WTC11 (cell line): ENCODE measurements around the gene STK10. TPM values are rescaled to one million over a fixed set of nuclear protein-coding genes. Genes with fewer than 3 reads are reported as not detected.
A peak's percentile ranks its signal among the peaks of the same experiment; 100 is the strongest.

Source experiments
- ATAC-seq: fragments of 200-7000 bp; cut with Tn5 transposase; 2 replicates; pipeline ENCODE4 v1.10.0; 2021; ENCODE audit warnings: mild to moderate bottlenecking, moderate library complexity
- CTCF ChIA-PET: fragments of 300-600 bp; sonication (Branson Sonifier 250); formaldehyde crosslinking; loops from one replicate; lab custom pipeline; 2021; ENCODE audit warnings: antibody characterized with exemption; lab: Charles Lee
- POLR2A ChIA-PET: fragments of 350-600 bp; sonication (Branson Sonifier 250); formaldehyde crosslinking; loops from one replicate; lab custom pipeline; 2021; ENCODE audit warnings: antibody characterized with exemption; lab: Charles Lee
- DNase-seq: peaks from one replicate; pipeline ENCODE4 v3.0.0; 2021; ENCODE audit warnings: low spot score
- H3K27ac Mint-ChIP-seq: 2 replicates; pipeline ENCODE4 v1.8.0; 2021; ENCODE audit warnings: mixed read lengths
- H3K27me3 Mint-ChIP-seq: 2 replicates; pipeline ENCODE4 v1.8.0; 2021; ENCODE audit warnings: low read depth, mild to moderate bottlenecking, moderate library complexity, mixed read lengths
- H3K36me3 Mint-ChIP-seq: 2 replicates; pipeline ENCODE4 v1.8.0; 2021; ENCODE audit warnings: mixed read lengths
- H3K4me1 Mint-ChIP-seq: 2 replicates; pipeline ENCODE4 v1.8.0; 2022; ENCODE audit warnings: mixed read lengths
- H3K4me3 Mint-ChIP-seq: 2 replicates; pipeline ENCODE4 v1.8.0; 2021; ENCODE audit warnings: mild to moderate bottlenecking, moderate library complexity, mixed read lengths
- H3K9me3 Mint-ChIP-seq: 2 replicates; pipeline ENCODE4 v1.8.0; 2021; ENCODE audit warnings: mixed read lengths
- ETV6 ChIP-seq: sonication (generic); formaldehyde crosslinking; IDR thresholded peaks from 2 replicates; pipeline ENCODE4 v1.8.1; 2022; ENCODE audit warnings: mild to moderate bottlenecking, missing genetic modification reagents
- GRHL2 ChIP-seq: fragments of 250-450 bp; sonication (Bioruptor Pico); IDR thresholded peaks from 2 replicates; pipeline ENCODE4 v1.8.0; 2022; ENCODE audit warnings: mild to moderate bottlenecking, moderate library complexity; ENCODE audit not compliant: insufficient replicate concordance, severe bottlenecking
- HMGA2 ChIP-seq: fragments of 250-450 bp; sonication (Bioruptor Pico); IDR thresholded peaks from 2 replicates; pipeline ENCODE4 v1.4.0; 2021; ENCODE audit warnings: mild to moderate bottlenecking, moderate library complexity
- NFATC4 ChIP-seq: fragments of 250-450 bp; sonication (Bioruptor Pico); IDR thresholded peaks from 2 replicates; pipeline ENCODE4 v1.9.0; 2021; ENCODE audit warnings: mild to moderate bottlenecking
- NFE2L1 ChIP-seq: sonication (generic); formaldehyde crosslinking; IDR thresholded peaks from 2 replicates; pipeline ENCODE4 v1.8.1; 2023; ENCODE audit warnings: missing genetic modification reagents
- NR3C1 ChIP-seq: sonication (generic); formaldehyde crosslinking; conservative IDR thresholded peaks from 2 replicates; pipeline ENCODE4 v1.8.1; 2023; ENCODE audit warnings: low read depth, mild to moderate bottlenecking, missing genetic modification reagents
- OVOL2 ChIP-seq: fragments of 250-450 bp; sonication (Bioruptor Pico); IDR thresholded peaks from 2 replicates; pipeline ENCODE4 v1.9.0; 2021; ENCODE audit warnings: mild to moderate bottlenecking, borderline replicate concordance
- SP1 ChIP-seq: sonication (generic); formaldehyde crosslinking; conservative IDR thresholded peaks from 2 replicates; pipeline ENCODE4 v1.8.1; 2022; ENCODE audit warnings: missing genetic modification reagents
- total RNA-seq: library from RNA; stranded (reverse); gene quantifications from 3 replicates; pipeline ENCODE4 v1.2.3, GENCODE V29; 2021
- TF ChIP-seq, protein P1 (sequence below): sonication (generic); formaldehyde crosslinking; IDR thresholded peaks from 2 replicates; pipeline ENCODE4 v1.8.0; 2022; ENCODE audit warnings: mild to moderate bottlenecking, missing genetic modification reagents
- TF ChIP-seq, protein P2 (sequence below): fragments of 250-450 bp; sonication (Bioruptor Pico); IDR thresholded peaks from 2 replicates; pipeline ENCODE4 v2.1.2; 2022; ENCODE audit warnings: mild to moderate bottlenecking, moderate library complexity
- TF ChIP-seq, protein P3 (sequence below): sonication (generic); formaldehyde crosslinking; IDR thresholded peaks from 2 replicates; pipeline ENCODE4 v1.8.0; 2022; ENCODE audit warnings: missing genetic modification reagents
- TF ChIP-seq, protein P4 (sequence below): sonication (generic); formaldehyde crosslinking; IDR thresholded peaks from 2 replicates; pipeline ENCODE4 v1.8.0; 2023; ENCODE audit warnings: missing genetic modification reagents
- TF ChIP-seq, protein P5 (sequence below): sonication (generic); formaldehyde crosslinking; IDR thresholded peaks from 2 replicates; pipeline ENCODE4 v1.8.1; 2022; ENCODE audit warnings: low read depth, mild to moderate bottlenecking, moderate library complexity, missing genetic modification reagents, borderline replicate concordance
- TF ChIP-seq, protein P6 (sequence below): fragments of 250-450 bp; sonication (Bioruptor Pico); IDR thresholded peaks from 2 replicates; pipeline ENCODE4 v1.9.0; 2021; ENCODE audit warnings: mild to moderate bottlenecking
- TF ChIP-seq, protein P7 (sequence below): sonication (generic); formaldehyde crosslinking; IDR thresholded peaks from 2 replicates; pipeline ENCODE4 v1.8.1; 2023; ENCODE audit warnings: mild to moderate bottlenecking, moderate library complexity, missing genetic modification reagents
- TF ChIP-seq, protein P8 (sequence below): fragments of 250-450 bp; sonication (Bioruptor Pico); conservative IDR thresholded peaks from 2 replicates; pipeline ENCODE4 v1.9.0; 2021; ENCODE audit warnings: mild to moderate bottlenecking
- TF ChIP-seq, protein P9 (sequence below): sonication (generic); formaldehyde crosslinking; IDR thresholded peaks from 2 replicates; pipeline ENCODE4 v1.8.1; 2023; ENCODE audit warnings: mild to moderate bottlenecking, missing genetic modification reagents, borderline replicate concordance

The STK10 gene
- total RNA-seq, 1 experiment from 2014 or later, result 20.5 TPM

DNA sequence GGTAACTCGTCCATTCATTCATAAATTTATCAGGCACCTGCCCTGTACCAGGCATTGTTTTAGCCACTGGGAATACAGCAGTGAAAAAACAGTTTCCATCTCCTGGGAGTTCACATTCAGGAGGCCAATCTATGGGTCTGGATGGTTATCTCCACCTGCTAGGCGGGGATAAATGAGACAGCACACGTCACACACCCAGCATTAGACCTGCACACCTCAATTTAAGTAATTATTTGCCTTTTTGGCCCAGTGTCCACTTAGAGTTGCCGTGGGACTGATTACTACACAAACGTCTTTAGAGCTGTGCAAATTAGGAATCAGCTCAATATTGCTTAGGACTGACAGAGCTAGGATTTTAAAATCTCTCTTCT, 46.1 kb downstream of the STK10 start (continued):
- no peak for TF ChIP-seq NR3C1 (CRISPR knock-in tag)
- TF ChIP-seq GRHL2 (CRISPR knock-in tag), result no peak
- TF ChIP-seq, protein P1, sequence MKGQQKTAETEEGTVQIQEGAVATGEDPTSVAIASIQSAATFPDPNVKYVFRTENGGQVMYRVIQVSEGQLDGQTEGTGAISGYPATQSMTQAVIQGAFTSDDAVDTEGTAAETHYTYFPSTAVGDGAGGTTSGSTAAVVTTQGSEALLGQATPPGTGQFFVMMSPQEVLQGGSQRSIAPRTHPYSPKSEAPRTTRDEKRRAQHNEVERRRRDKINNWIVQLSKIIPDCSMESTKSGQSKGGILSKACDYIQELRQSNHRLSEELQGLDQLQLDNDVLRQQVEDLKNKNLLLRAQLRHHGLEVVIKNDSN (CRISPR knock-in tag), result no peak

DNA sequence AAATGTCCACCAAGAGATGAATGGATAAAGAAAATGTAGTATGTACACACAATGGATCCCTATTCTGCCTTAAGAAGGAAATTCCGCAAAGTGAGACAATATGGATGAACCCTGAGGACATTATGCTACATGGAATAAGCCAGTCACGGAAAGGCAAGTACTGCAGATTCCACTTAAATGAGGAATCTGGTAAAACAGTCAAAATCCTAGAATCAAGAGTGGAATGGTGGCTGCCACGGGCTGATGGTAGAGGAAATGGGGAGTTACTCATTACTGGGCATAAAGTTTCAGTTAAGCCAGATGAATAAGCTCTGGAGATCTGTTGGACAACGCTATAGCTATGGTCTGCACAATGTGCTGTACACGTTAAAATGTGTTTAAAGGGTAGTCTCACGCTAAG, 47.2 kb downstream of the STK10 start:
- CTCF ChIA-PET, result no interaction called here
- Mint-ChIP-seq H3K4me1 (peaks cover 14% of the 10 kb centered on the region), H3K27ac (peak overlapping the region; percentile 6; the same call in 1 of the 2 replicates), H3K36me3 (peaks cover 4% of the 10 kb centered on the region), H3K27me3 (no peaks in the 10 kb centered on the region), H3K9me3 (peaks cover 11% of the 10 kb centered on the region), H3K4me3 (no peak overlapping the region)
- DNase-seq (no peak), ATAC-seq (no peak)
- TF ChIP-seq NFE2L1 (CRISPR knock-in tag), result no peak
- no peak for TF ChIP-seq HMGA2 (CRISPR knock-in tag)
- TF ChIP-seq, protein P2, sequence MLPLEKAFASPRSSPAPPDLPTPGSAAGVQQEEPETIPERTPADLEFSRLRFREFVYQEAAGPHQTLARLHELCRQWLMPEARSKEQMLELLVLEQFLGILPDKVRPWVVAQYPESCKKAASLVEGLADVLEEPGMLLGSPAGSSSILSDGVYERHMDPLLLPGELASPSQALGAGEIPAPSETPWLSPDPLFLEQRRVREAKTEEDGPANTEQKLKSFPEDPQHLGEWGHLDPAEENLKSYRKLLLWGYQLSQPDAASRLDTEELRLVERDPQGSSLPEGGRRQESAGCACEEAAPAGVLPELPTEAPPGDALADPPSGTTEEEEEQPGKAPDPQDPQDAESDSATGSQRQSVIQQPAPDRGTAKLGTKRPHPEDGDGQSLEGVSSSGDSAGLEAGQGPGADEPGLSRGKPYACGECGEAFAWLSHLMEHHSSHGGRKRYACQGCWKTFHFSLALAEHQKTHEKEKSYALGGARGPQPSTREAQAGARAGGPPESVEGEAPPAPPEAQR (CRISPR knock-in tag), result no peak
- TF ChIP-seq, protein P3, sequence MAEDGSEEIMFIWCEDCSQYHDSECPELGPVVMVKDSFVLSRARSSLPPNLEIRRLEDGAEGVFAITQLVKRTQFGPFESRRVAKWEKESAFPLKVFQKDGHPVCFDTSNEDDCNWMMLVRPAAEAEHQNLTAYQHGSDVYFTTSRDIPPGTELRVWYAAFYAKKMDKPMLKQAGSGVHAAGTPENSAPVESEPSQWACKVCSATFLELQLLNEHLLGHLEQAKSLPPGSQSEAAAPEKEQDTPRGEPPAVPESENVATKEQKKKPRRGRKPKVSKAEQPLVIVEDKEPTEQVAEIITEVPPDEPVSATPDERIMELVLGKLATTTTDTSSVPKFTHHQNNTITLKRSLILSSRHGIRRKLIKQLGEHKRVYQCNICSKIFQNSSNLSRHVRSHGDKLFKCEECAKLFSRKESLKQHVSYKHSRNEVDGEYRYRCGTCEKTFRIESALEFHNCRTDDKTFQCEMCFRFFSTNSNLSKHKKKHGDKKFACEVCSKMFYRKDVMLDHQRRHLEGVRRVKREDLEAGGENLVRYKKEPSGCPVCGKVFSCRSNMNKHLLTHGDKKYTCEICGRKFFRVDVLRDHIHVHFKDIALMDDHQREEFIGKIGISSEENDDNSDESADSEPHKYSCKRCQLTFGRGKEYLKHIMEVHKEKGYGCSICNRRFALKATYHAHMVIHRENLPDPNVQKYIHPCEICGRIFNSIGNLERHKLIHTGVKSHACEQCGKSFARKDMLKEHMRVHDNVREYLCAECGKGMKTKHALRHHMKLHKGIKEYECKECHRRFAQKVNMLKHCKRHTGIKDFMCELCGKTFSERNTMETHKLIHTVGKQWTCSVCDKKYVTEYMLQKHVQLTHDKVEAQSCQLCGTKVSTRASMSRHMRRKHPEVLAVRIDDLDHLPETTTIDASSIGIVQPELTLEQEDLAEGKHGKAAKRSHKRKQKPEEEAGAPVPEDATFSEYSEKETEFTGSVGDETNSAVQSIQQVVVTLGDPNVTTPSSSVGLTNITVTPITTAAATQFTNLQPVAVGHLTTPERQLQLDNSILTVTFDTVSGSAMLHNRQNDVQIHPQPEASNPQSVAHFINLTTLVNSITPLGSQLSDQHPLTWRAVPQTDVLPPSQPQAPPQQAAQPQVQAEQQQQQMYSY (CRISPR knock-in tag), result no peak
- TF ChIP-seq, protein P4, sequence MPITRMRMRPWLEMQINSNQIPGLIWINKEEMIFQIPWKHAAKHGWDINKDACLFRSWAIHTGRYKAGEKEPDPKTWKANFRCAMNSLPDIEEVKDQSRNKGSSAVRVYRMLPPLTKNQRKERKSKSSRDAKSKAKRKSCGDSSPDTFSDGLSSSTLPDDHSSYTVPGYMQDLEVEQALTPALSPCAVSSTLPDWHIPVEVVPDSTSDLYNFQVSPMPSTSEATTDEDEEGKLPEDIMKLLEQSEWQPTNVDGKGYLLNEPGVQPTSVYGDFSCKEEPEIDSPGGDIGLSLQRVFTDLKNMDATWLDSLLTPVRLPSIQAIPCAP (CRISPR knock-in tag), result no peak
- TF ChIP-seq, protein P5, sequence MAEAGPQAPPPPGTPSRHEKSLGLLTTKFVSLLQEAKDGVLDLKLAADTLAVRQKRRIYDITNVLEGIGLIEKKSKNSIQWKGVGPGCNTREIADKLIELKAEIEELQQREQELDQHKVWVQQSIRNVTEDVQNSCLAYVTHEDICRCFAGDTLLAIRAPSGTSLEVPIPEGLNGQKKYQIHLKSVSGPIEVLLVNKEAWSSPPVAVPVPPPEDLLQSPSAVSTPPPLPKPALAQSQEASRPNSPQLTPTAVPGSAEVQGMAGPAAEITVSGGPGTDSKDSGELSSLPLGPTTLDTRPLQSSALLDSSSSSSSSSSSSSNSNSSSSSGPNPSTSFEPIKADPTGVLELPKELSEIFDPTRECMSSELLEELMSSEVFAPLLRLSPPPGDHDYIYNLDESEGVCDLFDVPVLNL (CRISPR knock-in tag), result no peak
- no peak for TF ChIP-seq SP1 (CRISPR knock-in tag)
- no peak for TF ChIP-seq OVOL2 (CRISPR knock-in tag)
- TF ChIP-seq, protein P6, sequence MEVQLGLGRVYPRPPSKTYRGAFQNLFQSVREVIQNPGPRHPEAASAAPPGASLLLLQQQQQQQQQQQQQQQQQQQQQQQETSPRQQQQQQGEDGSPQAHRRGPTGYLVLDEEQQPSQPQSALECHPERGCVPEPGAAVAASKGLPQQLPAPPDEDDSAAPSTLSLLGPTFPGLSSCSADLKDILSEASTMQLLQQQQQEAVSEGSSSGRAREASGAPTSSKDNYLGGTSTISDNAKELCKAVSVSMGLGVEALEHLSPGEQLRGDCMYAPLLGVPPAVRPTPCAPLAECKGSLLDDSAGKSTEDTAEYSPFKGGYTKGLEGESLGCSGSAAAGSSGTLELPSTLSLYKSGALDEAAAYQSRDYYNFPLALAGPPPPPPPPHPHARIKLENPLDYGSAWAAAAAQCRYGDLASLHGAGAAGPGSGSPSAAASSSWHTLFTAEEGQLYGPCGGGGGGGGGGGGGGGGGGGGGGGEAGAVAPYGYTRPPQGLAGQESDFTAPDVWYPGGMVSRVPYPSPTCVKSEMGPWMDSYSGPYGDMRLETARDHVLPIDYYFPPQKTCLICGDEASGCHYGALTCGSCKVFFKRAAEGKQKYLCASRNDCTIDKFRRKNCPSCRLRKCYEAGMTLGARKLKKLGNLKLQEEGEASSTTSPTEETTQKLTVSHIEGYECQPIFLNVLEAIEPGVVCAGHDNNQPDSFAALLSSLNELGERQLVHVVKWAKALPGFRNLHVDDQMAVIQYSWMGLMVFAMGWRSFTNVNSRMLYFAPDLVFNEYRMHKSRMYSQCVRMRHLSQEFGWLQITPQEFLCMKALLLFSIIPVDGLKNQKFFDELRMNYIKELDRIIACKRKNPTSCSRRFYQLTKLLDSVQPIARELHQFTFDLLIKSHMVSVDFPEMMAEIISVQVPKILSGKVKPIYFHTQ (CRISPR knock-in tag), result no peak
- TF ChIP-seq, protein P7, sequence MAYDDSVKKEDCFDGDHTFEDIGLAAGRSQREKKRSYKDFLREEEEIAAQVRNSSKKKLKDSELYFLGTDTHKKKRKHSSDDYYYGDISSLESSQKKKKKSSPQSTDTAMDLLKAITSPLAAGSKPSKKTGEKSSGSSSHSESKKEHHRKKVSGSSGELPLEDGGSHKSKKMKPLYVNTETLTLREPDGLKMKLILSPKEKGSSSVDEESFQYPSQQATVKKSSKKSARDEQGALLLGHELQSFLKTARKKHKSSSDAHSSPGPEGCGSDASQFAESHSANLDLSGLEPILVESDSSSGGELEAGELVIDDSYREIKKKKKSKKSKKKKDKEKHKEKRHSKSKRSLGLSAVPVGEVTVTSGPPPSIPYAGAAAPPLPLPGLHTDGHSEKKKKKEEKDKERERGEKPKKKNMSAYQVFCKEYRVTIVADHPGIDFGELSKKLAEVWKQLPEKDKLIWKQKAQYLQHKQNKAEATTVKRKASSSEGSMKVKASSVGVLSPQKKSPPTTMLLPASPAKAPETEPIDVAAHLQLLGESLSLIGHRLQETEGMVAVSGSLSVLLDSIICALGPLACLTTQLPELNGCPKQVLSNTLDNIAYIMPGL (CRISPR knock-in tag), result no peak
- TF ChIP-seq, protein P8, sequence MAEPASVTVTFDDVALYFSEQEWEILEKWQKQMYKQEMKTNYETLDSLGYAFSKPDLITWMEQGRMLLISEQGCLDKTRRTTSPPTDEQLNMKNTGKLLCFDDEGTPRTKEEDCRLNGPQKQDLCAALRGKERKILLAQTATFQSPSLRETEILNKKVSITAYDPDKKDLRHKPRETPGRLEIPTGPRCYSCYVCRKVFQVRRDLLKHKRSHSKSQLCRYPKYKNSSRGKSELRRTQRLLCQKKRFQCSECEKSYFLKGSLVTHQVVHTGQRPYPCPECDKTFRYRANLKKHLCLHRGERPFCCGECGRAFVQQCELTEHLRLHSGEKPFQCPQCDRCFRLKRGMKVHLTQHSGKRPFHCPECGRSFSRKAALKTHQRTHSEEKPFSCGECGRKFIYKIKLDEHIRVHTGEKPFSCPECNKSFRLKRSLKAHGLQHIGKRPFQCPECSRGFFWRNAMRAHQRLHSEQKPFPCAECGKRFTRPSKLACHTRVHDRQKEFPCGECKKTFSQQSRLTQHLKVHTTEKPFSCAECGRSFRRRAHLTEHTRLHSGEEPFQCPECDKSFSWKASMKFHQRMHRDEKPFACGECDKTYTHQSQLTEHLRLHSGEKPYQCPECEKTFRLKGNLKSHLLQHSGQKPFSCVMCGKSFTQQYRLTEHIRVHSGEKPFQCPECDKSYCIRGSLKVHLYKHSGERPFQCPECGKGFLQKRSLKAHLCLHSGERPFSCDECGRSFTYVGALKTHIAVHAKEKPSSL (CRISPR knock-in tag), result no peak
- TF ChIP-seq, protein P9, sequence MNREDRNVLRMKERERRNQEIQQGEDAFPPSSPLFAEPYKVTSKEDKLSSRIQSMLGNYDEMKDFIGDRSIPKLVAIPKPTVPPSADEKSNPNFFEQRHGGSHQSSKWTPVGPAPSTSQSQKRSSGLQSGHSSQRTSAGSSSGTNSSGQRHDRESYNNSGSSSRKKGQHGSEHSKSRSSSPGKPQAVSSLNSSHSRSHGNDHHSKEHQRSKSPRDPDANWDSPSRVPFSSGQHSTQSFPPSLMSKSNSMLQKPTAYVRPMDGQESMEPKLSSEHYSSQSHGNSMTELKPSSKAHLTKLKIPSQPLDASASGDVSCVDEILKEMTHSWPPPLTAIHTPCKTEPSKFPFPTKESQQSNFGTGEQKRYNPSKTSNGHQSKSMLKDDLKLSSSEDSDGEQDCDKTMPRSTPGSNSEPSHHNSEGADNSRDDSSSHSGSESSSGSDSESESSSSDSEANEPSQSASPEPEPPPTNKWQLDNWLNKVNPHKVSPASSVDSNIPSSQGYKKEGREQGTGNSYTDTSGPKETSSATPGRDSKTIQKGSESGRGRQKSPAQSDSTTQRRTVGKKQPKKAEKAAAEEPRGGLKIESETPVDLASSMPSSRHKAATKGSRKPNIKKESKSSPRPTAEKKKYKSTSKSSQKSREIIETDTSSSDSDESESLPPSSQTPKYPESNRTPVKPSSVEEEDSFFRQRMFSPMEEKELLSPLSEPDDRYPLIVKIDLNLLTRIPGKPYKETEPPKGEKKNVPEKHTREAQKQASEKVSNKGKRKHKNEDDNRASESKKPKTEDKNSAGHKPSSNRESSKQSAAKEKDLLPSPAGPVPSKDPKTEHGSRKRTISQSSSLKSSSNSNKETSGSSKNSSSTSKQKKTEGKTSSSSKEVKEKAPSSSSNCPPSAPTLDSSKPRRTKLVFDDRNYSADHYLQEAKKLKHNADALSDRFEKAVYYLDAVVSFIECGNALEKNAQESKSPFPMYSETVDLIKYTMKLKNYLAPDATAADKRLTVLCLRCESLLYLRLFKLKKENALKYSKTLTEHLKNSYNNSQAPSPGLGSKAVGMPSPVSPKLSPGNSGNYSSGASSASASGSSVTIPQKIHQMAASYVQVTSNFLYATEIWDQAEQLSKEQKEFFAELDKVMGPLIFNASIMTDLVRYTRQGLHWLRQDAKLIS, result no peak
- TF ChIP-seq NFATC4 (CRISPR knock-in tag), result no peak
- TF ChIP-seq ETV6, result no peak
- TF ChIP-seq, all 79 proteins: peak for 0
- POLR2A ChIA-PET, result no interaction called here
